ENCODE measurements around the gene GALNTL6.
A peak's percentile ranks its signal among the peaks of the same experiment; 100 is the strongest.
"Not testable (repeated sequence)": the region's sequence is repeated elsewhere in the genome, so short reads cannot be mapped to it uniquely, and the experiment has no call there.

GALNTL6 gene

GRCh38 chr4:172716291-172716690 lies 903.1 kb downstream of the GALNTL6 start:
- H3K4me2 ChIP-seq (ENCODE audit: low read length), result no peak overlapping the region
- no peaks in the 10 kb centered on the region for H3K36me3 ChIP-seq (ENCODE audit: insufficient read depth, low read length)
- no peak overlapping the region for H3K4me3 ChIP-seq (ENCODE audit: low read length)
- H3K4me1 ChIP-seq (ENCODE audit: control insufficient read depth, insufficient read depth, low read length), result no peaks in the 10 kb centered on the region
- H3K9ac ChIP-seq (ENCODE audit: low read depth, low read length), result no peak overlapping the region
- no peaks in the 10 kb centered on the region for H3K27me3 ChIP-seq (ENCODE audit: control insufficient read depth, insufficient read depth, low read length)
- no peaks in the 10 kb centered on the region for H3K9me3 ChIP-seq (replicated peaks; ENCODE audit: low read length)

- H3K4me3 ChIP-seq (ENCODE audit: low read length), result no peak overlapping the region
- no peaks in the 10 kb centered on the region for H3K36me3 ChIP-seq (ENCODE audit: insufficient read depth, low read length)
- H3K4me2 ChIP-seq (ENCODE audit: low read length), result no peak overlapping the region
- no peaks in the 10 kb centered on the region for H3K27me3 ChIP-seq (ENCODE audit: control insufficient read depth, insufficient read depth, low read length)
- H3K4me1 ChIP-seq (ENCODE audit: control insufficient read depth, insufficient read depth, low read length), result peaks cover 6% of the 10 kb centered on the region
- no peak overlapping the region for H3K9ac ChIP-seq (ENCODE audit: low read depth, low read length)
- no peaks in the 10 kb centered on the region for H3K9me3 ChIP-seq (replicated peaks; ENCODE audit: low read length)
These were observed 908.5 kb downstream of the GALNTL6 start for GRCh38 chr4:172721659-172722058.

- Histone ChIP-seq H3K36me3 (ENCODE audit: insufficient read depth, low read length) (no peaks in the 10 kb centered on the region), H3K4me3 (ENCODE audit: low read length) (no peak overlapping the region), H3K4me1 (ENCODE audit: control insufficient read depth, insufficient read depth, low read length) (peaks cover 6% of the 10 kb centered on the region), H3K4me2 (ENCODE audit: low read length) (peak overlapping the region; percentile 5), H3K9ac (ENCODE audit: low read depth, low read length) (no peak overlapping the region), H3K27me3 (ENCODE audit: control insufficient read depth, insufficient read depth, low read length) (no peaks in the 10 kb centered on the region), H3K9me3 (replicated peaks; ENCODE audit: low read length) (no peaks in the 10 kb centered on the region)
These were observed 912.4 kb downstream of the GALNTL6 start for GRCh38 chr4:172725581-172725980.

- Histone ChIP-seq H3K9me3 (replicated peaks; ENCODE audit: low read length) (no peaks in the 10 kb centered on the region), H3K4me1 (ENCODE audit: control insufficient read depth, insufficient read depth, low read length) (peaks cover 6% of the 10 kb centered on the region), H3K9ac (ENCODE audit: low read depth, low read length) (no peak overlapping the region), H3K27me3 (ENCODE audit: control insufficient read depth, insufficient read depth, low read length) (no peaks in the 10 kb centered on the region), H3K4me3 (ENCODE audit: low read length) (no peak overlapping the region), H3K4me2 (ENCODE audit: low read length) (peak overlapping the region; percentile 5), H3K36me3 (ENCODE audit: insufficient read depth, low read length) (no peaks in the 10 kb centered on the region)
These were observed 912.8 kb downstream of the GALNTL6 start for GRCh38 chr4:172726001-172726423.

GRCh38 chr4:172727631-172728030 lies 914.4 kb downstream of the GALNTL6 start:
- Histone ChIP-seq H3K9ac (ENCODE audit: low read depth, low read length) (no peak overlapping the region), H3K9me3 (replicated peaks; ENCODE audit: low read length) (no peaks in the 10 kb centered on the region)

GRCh38 chr4:172733645-172734044 lies 920.4 kb downstream of the GALNTL6 start:
- H3K4me3 ChIP-seq (ENCODE audit: low read length); H3K9ac ChIP-seq (ENCODE audit: low read depth, low read length); H3K9me3 ChIP-seq (replicated peaks; ENCODE audit: low read length); H3K27me3 ChIP-seq (ENCODE audit: control insufficient read depth, insufficient read depth, low read length); H3K36me3 ChIP-seq (ENCODE audit: insufficient read depth, low read length); H3K4me2 ChIP-seq (ENCODE audit: low read length); H3K4me1 ChIP-seq (ENCODE audit: control insufficient read depth, insufficient read depth, low read length): not testable (repeated sequence)

More at GRCh38 chr4:172727631-172728030, 914.4 kb downstream of the GALNTL6 start:
- Histone ChIP-seq H3K27me3 (ENCODE audit: control insufficient read depth, insufficient read depth, low read length) (no peaks in the 10 kb centered on the region), H3K36me3 (ENCODE audit: insufficient read depth, low read length) (no peaks in the 10 kb centered on the region), H3K4me2 (ENCODE audit: low read length) (no peak overlapping the region), H3K4me3 (ENCODE audit: low read length) (no peak overlapping the region), H3K4me1 (ENCODE audit: control insufficient read depth, insufficient read depth, low read length) (peaks cover 6% of the 10 kb centered on the region)

GRCh38 chr4:172734555-172734954 lies 921.4 kb downstream of the GALNTL6 start:
- Histone ChIP-seq H3K9ac (ENCODE audit: low read depth, low read length) (no peak overlapping the region), H3K36me3 (ENCODE audit: insufficient read depth, low read length) (no peaks in the 10 kb centered on the region), H3K4me1 (ENCODE audit: control insufficient read depth, insufficient read depth, low read length) (no peaks in the 10 kb centered on the region), H3K4me2 (ENCODE audit: low read length) (no peak overlapping the region), H3K9me3 (replicated peaks; ENCODE audit: low read length) (no peaks in the 10 kb centered on the region), H3K4me3 (ENCODE audit: low read length) (no peak overlapping the region), H3K27me3 (ENCODE audit: control insufficient read depth, insufficient read depth, low read length) (no peaks in the 10 kb centered on the region)

GRCh38 chr4:172736046-172736445 lies 922.8 kb downstream of the GALNTL6 start:
- no peaks in the 10 kb centered on the region for H3K9me3 ChIP-seq (replicated peaks; ENCODE audit: low read length)

GRCh38 chr4:172740434-172740833 lies 927.2 kb downstream of the GALNTL6 start:
- H3K9ac ChIP-seq (ENCODE audit: low read depth, low read length), result no peak overlapping the region
- no peak overlapping the region for H3K4me2 ChIP-seq (ENCODE audit: low read length)
- H3K27me3 ChIP-seq (ENCODE audit: control insufficient read depth, insufficient read depth, low read length), result no peaks in the 10 kb centered on the region
- H3K9me3 ChIP-seq (replicated peaks; ENCODE audit: low read length), result no peaks in the 10 kb centered on the region
- H3K4me3 ChIP-seq (ENCODE audit: low read length), result no peak overlapping the region
- H3K36me3 ChIP-seq (ENCODE audit: insufficient read depth, low read length), result no peaks in the 10 kb centered on the region
- no peaks in the 10 kb centered on the region for H3K4me1 ChIP-seq (ENCODE audit: control insufficient read depth, insufficient read depth, low read length)

More at GRCh38 chr4:172736046-172736445, 922.8 kb downstream of the GALNTL6 start:
- Histone ChIP-seq H3K9ac (ENCODE audit: low read depth, low read length) (no peak overlapping the region), H3K4me3 (ENCODE audit: low read length) (no peak overlapping the region), H3K4me2 (ENCODE audit: low read length) (no peak overlapping the region), H3K36me3 (ENCODE audit: insufficient read depth, low read length) (no peaks in the 10 kb centered on the region), H3K4me1 (ENCODE audit: control insufficient read depth, insufficient read depth, low read length) (no peaks in the 10 kb centered on the region), H3K27me3 (ENCODE audit: control insufficient read depth, insufficient read depth, low read length) (no peaks in the 10 kb centered on the region)

- no peaks in the 10 kb centered on the region for H3K36me3 ChIP-seq (ENCODE audit: insufficient read depth, low read length)
- H3K9me3 ChIP-seq (replicated peaks; ENCODE audit: low read length), result no peaks in the 10 kb centered on the region
- H3K27me3 ChIP-seq (ENCODE audit: control insufficient read depth, insufficient read depth, low read length), result no peaks in the 10 kb centered on the region
- H3K4me3 ChIP-seq (ENCODE audit: low read length), result no peak overlapping the region
- H3K4me2 ChIP-seq (ENCODE audit: low read length), result no peak overlapping the region
- H3K4me1 ChIP-seq (ENCODE audit: control insufficient read depth, insufficient read depth, low read length), result no peaks in the 10 kb centered on the region
- H3K9ac ChIP-seq (ENCODE audit: low read depth, low read length), result no peak overlapping the region
These were observed 937.7 kb downstream of the GALNTL6 start for GRCh38 chr4:172750910-172751309.

GRCh38 chr4:172751550-172751949 lies 938.3 kb downstream of the GALNTL6 start:
- no peaks in the 10 kb centered on the region for H3K9me3 ChIP-seq (replicated peaks; ENCODE audit: low read length)

GRCh38 chr4:172758586-172759340 lies 945.6 kb downstream of the GALNTL6 start:
- peaks cover 4% of the 10 kb centered on the region for H3K4me1 ChIP-seq (ENCODE audit: control insufficient read depth, insufficient read depth, low read length)
- no peaks in the 10 kb centered on the region for H3K27me3 ChIP-seq (ENCODE audit: control insufficient read depth, insufficient read depth, low read length)
- no peaks in the 10 kb centered on the region for H3K9me3 ChIP-seq (replicated peaks; ENCODE audit: low read length)

More at GRCh38 chr4:172751550-172751949, 938.3 kb downstream of the GALNTL6 start:
- H3K9ac ChIP-seq (ENCODE audit: low read depth, low read length), result no peak overlapping the region
- H3K36me3 ChIP-seq (ENCODE audit: insufficient read depth, low read length), result no peaks in the 10 kb centered on the region
- H3K4me3 ChIP-seq (ENCODE audit: low read length), result no peak overlapping the region
- no peak overlapping the region for H3K4me2 ChIP-seq (ENCODE audit: low read length)
- no peaks in the 10 kb centered on the region for H3K27me3 ChIP-seq (ENCODE audit: control insufficient read depth, insufficient read depth, low read length)
- H3K4me1 ChIP-seq (ENCODE audit: control insufficient read depth, insufficient read depth, low read length), result no peaks in the 10 kb centered on the region

More at GRCh38 chr4:172758586-172759340, 945.6 kb downstream of the GALNTL6 start:
- H3K4me2 ChIP-seq (ENCODE audit: low read length), result no peak overlapping the region
- no peak overlapping the region for H3K4me3 ChIP-seq (ENCODE audit: low read length)
- no peak overlapping the region for H3K9ac ChIP-seq (ENCODE audit: low read depth, low read length)
- H3K36me3 ChIP-seq (ENCODE audit: insufficient read depth, low read length), result no peaks in the 10 kb centered on the region

Measured in skeletal muscle satellite cell (primary cell).